Smooth muscle cell (in vitro differentiated cells): ENCODE measurements around the gene PROK2. TPM values are rescaled to one million over a fixed set of nuclear protein-coding genes. Genes with fewer than 3 reads are reported as not detected.

Source experiments
- DNase-seq: peaks from one replicate; lab custom pipeline; 2025; ENCODE audit not compliant: unreplicated experiment; lab: John Stamatoyannopoulos, UW
- H2AFZ ChIP-seq: fragments of 200-600 bp; sonication (generic); 2 replicates; pipeline ENCODE4 v1.6.0; 2016; ENCODE audit warnings: antibody characterized with exemption, low read depth, mild to moderate bottlenecking
- H3F3A ChIP-seq: fragments of 200-600 bp; sonication (generic); 2 replicates; pipeline ENCODE4 v1.6.0; 2017; ENCODE audit warnings: antibody characterized with exemption, low read depth
- H3K27ac ChIP-seq: fragments of 200-600 bp; sonication (generic); 2 replicates; pipeline ENCODE4 v1.5.1; 2016; ENCODE audit warnings: low read depth, mild to moderate bottlenecking
- H3K27me3 ChIP-seq: fragments of 200-600 bp; sonication (generic); 2 replicates; pipeline ENCODE4 v1.6.1; 2016; ENCODE audit warnings: low read depth, mild to moderate bottlenecking
- H3K36me3 ChIP-seq: fragments of 200-600 bp; sonication (generic); 2 replicates; pipeline ENCODE4 v1.5.1; 2016; ENCODE audit warnings: low read depth
- H3K4me1 ChIP-seq: fragments of 200-600 bp; sonication (generic); 2 replicates; pipeline ENCODE4 v1.5.1; 2016; ENCODE audit warnings: low read depth
- H3K4me2 ChIP-seq: fragments of 200-600 bp; sonication (generic); 2 replicates; pipeline ENCODE4 v1.6.0; 2016; ENCODE audit warnings: mild to moderate bottlenecking
- H3K4me3 ChIP-seq: fragments of 200-600 bp; sonication (generic); 2 replicates; pipeline ENCODE4 v1.5.1; 2016; ENCODE audit warnings: mild to moderate bottlenecking
- H3K79me2 ChIP-seq: fragments of 200-600 bp; sonication (generic); 2 replicates; pipeline ENCODE4 v1.6.0; 2016; ENCODE audit warnings: low read depth, mild to moderate bottlenecking
- H3K9ac ChIP-seq: fragments of 200-600 bp; sonication (generic); 2 replicates; pipeline ENCODE4 v1.6.0; 2016; ENCODE audit warnings: low read depth
- H3K9me3 ChIP-seq: fragments of 200-600 bp; sonication (generic); replicated peaks from 2 replicates; pipeline ENCODE4 v1.5.1; 2016; ENCODE audit warnings: low read depth
- H4K20me1 ChIP-seq: fragments of 200-600 bp; sonication (generic); 2 replicates; pipeline ENCODE4 v1.6.0; 2016; ENCODE audit warnings: low read depth
- WGBS: methylation state at CpG from one replicate; pipeline ENCODE4 v1.1.7; 2016; ENCODE audit warnings: low lambda C conversion rate; 5-methylcytosine and 5-hydroxymethylcytosine counted together
- polyA plus RNA-seq: library from polyadenylated mRNA; unstranded; fragments of >200 nt; fragmentation: Nextera tagmentation; extraction: Ambion mirVana; gene quantifications from 2 replicates; pipeline ENCODE4 v1.2.1, GENCODE V29; 2016
- total RNA-seq: library from RNA; depleted of rRNA; stranded (reverse); fragments of >200 nt; gene quantifications from 2 replicates; pipeline ENCODE4 v1.2.3, GENCODE V29; 2014
- TF ChIP-seq, protein P1 (sequence below): fragments of 200-600 bp; sonication (generic); IDR thresholded peaks from 2 replicates; pipeline ENCODE4 v1.5.1; 2017; ENCODE audit warnings: borderline replicate concordance, mild to moderate bottlenecking, antibody characterized with exemption; ENCODE audit not compliant: insufficient read depth, poor library complexity, severe bottlenecking

PROK2 gene
- total and polyA plus RNA-seq, 2 experiments from 2014 or later = not detected

DNA sequence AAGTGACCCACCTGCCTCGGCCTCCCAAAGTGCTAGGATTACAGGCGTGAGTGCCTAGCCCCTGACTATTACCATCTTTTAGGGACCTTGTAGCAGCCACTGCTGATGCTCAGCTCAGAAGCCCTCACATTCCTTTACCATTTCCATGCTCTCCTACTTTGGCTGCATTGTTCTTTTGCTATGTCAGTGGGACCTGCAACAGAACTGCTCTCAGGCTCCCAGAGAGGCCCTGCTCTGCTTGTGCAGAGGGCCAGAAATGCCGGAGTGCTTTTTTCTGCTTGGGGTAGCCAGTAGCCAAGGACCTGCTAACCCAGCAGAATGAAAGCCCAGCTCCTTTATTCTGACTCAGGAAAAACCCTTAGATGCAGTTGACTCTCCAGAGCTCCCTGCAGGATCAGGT is 18.3 kb upstream of the PROK2 start:
- H3K9me3 ChIP-seq = no peaks in the 10 kb centered on the region
- H3K4me2 ChIP-seq = no peak overlapping the region
- no peaks in the 10 kb centered on the region for H3K79me2 ChIP-seq
- no peaks in the 10 kb centered on the region for H3K4me1 ChIP-seq
- H3K9ac ChIP-seq = no peak overlapping the region
- no peak overlapping the region for H3K4me3 ChIP-seq
- H4K20me1 ChIP-seq = no peaks in the 10 kb centered on the region
- TF ChIP-seq, protein P1, sequence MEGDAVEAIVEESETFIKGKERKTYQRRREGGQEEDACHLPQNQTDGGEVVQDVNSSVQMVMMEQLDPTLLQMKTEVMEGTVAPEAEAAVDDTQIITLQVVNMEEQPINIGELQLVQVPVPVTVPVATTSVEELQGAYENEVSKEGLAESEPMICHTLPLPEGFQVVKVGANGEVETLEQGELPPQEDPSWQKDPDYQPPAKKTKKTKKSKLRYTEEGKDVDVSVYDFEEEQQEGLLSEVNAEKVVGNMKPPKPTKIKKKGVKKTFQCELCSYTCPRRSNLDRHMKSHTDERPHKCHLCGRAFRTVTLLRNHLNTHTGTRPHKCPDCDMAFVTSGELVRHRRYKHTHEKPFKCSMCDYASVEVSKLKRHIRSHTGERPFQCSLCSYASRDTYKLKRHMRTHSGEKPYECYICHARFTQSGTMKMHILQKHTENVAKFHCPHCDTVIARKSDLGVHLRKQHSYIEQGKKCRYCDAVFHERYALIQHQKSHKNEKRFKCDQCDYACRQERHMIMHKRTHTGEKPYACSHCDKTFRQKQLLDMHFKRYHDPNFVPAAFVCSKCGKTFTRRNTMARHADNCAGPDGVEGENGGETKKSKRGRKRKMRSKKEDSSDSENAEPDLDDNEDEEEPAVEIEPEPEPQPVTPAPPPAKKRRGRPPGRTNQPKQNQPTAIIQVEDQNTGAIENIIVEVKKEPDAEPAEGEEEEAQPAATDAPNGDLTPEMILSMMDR = no peak
- H3F3A ChIP-seq = no peaks in the 10 kb centered on the region
- DNase-seq = no peak
- H3K36me3 ChIP-seq = no peaks in the 10 kb centered on the region
- WGBS = 85% methylated on average over 3 of the region's 3 CpGs
- H3K27me3 ChIP-seq = peaks cover 28% of the 10 kb centered on the region
- H3K27ac ChIP-seq = no peak overlapping the region
- H2AFZ ChIP-seq = no peak overlapping the region

- Histone ChIP-seq H3K79me2 (no peaks in the 10 kb centered on the region), H3K27ac (no peak overlapping the region), H3K9me3 (no peaks in the 10 kb centered on the region), H2AFZ (no peak overlapping the region), H4K20me1 (no peaks in the 10 kb centered on the region), H3K36me3 (no peaks in the 10 kb centered on the region), H3K9ac (no peak overlapping the region), H3K4me3 (no peak overlapping the region), H3F3A (no peaks in the 10 kb centered on the region), H3K4me2 (no peak overlapping the region), H3K27me3 (peaks cover 28% of the 10 kb centered on the region), H3K4me1 (no peaks in the 10 kb centered on the region)
- TF ChIP-seq, protein P1 = no peak
- WGBS = 98% methylated on average over 2 of the region's 2 CpGs
- DNase-seq = no peak
These were observed 17.0 kb upstream of the PROK2 start for GRCh38 chr3:71801986-71802385.

DNA sequence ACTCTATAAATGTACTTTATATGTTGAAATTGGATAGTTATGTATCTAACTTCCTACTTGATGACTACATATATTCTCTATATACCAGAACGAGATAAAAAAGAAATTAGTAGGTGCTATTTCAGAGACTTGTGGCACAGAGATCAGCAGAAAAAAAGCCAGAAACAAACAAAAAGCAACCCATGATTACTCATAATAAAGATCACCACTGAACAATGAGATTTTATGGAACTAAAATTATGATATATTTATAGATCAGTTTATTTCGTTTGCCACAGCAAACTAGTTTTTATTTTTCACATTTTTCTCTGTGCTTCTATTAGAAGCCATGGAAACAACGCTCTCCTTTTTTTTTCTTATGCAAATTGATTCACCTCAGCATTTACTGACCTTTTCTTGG is 15.1 kb upstream of the PROK2 start:
- TF ChIP-seq, protein P1 = no peak
- Histone ChIP-seq H3K27me3 (peaks cover 28% of the 10 kb centered on the region), H4K20me1 (no peaks in the 10 kb centered on the region), H3K4me3 (no peak overlapping the region), H3K4me2 (no peak overlapping the region), H2AFZ (no peak overlapping the region), H3K4me1 (no peaks in the 10 kb centered on the region), H3K27ac (no peak overlapping the region), H3K79me2 (no peaks in the 10 kb centered on the region), H3K36me3 (no peaks in the 10 kb centered on the region), H3K9me3 (no peaks in the 10 kb centered on the region), H3K9ac (no peak overlapping the region), H3F3A (no peaks in the 10 kb centered on the region)
- WGBS = 52% methylated on average over 3 of the region's 3 CpGs
- no peak for DNase-seq

GRCh38 chr3:71797455-71797854 is 12.5 kb upstream of the PROK2 start:
- Histone ChIP-seq H3K4me1 (no peaks in the 10 kb centered on the region), H3K27me3 (peaks cover 40% of the 10 kb centered on the region), H3K79me2 (no peaks in the 10 kb centered on the region), H3K27ac (no peak overlapping the region), H3F3A (no peaks in the 10 kb centered on the region), H3K36me3 (no peaks in the 10 kb centered on the region), H3K4me3 (no peak overlapping the region), H3K9me3 (no peaks in the 10 kb centered on the region), H3K4me2 (no peak overlapping the region), H4K20me1 (no peaks in the 10 kb centered on the region), H3K9ac (no peak overlapping the region), H2AFZ (no peak overlapping the region)
- TF ChIP-seq, protein P1 = no peak
- no peak for DNase-seq
- 90% methylated on average over 7 of the region's 7 CpGs for WGBS
